ENCODE measurements around the gene HIF1A. TPM values are rescaled to one million over a fixed set of nuclear protein-coding genes. Genes with fewer than 3 reads are reported as not detected.

The HIF1A gene
- total and polyA plus RNA-seq, 2 of the 13 experiments (the other 11 are each of a cell fraction or from before 2014, with no cell fraction given): 41.0 to 126 TPM

- ChIA-PET POLR2A (interaction anchor here (2.7 kb wide), 1 partner anchor 10 kb away, joined by 10 read pairs; the partner anchor contains the start of gene SNAPC1), CTCF (ENCODE audit: low intra/inter-chr PET ratio, low total read pairs) (no interaction called here)
- Histone ChIP-seq H3K27me3 (ENCODE audit: control insufficient read depth in 1 of 2, insufficient read depth in 2 of 2, low read length in 2 of 2) (no peaks in the 10 kb centered on the region), H3K79me2 (ENCODE audit: insufficient read depth, low read length) (no peaks in the 10 kb centered on the region), H3K4me3 (replicated peaks in 1 of 3; ENCODE audit: insufficient read depth in 1 of 3, low read depth in 2 of 3, low read length in 3 of 3) (no peak overlapping the region), H4K20me1 (ENCODE audit: insufficient read depth, low read length) (no peaks in the 10 kb centered on the region), H3K4me1 (ENCODE audit: insufficient read depth, low read length) (peaks cover 26% of the 10 kb centered on the region), H2AFZ (ENCODE audit: low read length) (no peak overlapping the region), H3K36me3 (replicated peaks in 1 of 2; ENCODE audit: control insufficient read depth in 1 of 2, insufficient read depth in 2 of 2, low read length in 2 of 2) (peaks cover 0 to 17% of the 10 kb centered on the region in 2 experiments; a peak in 3 of 5 replicates), H3K9ac (ENCODE audit: insufficient read depth, low read depth, low read length) (no peak overlapping the region), H3K27ac (ENCODE audit: extremely low read length, insufficient read depth, low read length) (no peak overlapping the region), H3K9me3 (ENCODE audit: low read length) (no peaks in the 10 kb centered on the region), H3K4me2 (ENCODE audit: low read depth, low read length) (no peak overlapping the region)
- ATAC-seq (no peak), DNase-seq (ENCODE audit: low spot score) (no peak), FAIRE-seq (no peak)
- intact Hi-C loops (cut with micrococcal nuclease; ENCODE audit: unreplicated experiment): no loop called here
- TF ChIP-seq ZSCAN30 (CRISPR knock-in tag; IDR thresholded peaks at IDR 0.05) (no peak), ZNF10 (CRISPR knock-in tag; IDR thresholded peaks at IDR 0.05; ENCODE audit: borderline replicate concordance, low read depth) (no peak), ERF (CRISPR knock-in tag; IDR thresholded peaks at IDR 0.05) (no peak), CHD2 (IDR thresholded peaks at IDR 0.05; ENCODE audit: low read depth, low read length) (no peak), ZNF891 (CRISPR knock-in tag; IDR thresholded peaks at IDR 0.05) (no peak), JUND (CRISPR knock-in tag; IDR thresholded peaks at IDR 0.05) (no peak), MYNN (CRISPR knock-in tag; IDR thresholded peaks at IDR 0.05; ENCODE audit: low read depth) (no peak), NCOA2 (CRISPR knock-in tag; IDR thresholded peaks at IDR 0.05) (no peak), ZSCAN22 (CRISPR knock-in tag; IDR thresholded peaks at IDR 0.05) (no peak)
- TF ChIP-seq, protein P1, sequence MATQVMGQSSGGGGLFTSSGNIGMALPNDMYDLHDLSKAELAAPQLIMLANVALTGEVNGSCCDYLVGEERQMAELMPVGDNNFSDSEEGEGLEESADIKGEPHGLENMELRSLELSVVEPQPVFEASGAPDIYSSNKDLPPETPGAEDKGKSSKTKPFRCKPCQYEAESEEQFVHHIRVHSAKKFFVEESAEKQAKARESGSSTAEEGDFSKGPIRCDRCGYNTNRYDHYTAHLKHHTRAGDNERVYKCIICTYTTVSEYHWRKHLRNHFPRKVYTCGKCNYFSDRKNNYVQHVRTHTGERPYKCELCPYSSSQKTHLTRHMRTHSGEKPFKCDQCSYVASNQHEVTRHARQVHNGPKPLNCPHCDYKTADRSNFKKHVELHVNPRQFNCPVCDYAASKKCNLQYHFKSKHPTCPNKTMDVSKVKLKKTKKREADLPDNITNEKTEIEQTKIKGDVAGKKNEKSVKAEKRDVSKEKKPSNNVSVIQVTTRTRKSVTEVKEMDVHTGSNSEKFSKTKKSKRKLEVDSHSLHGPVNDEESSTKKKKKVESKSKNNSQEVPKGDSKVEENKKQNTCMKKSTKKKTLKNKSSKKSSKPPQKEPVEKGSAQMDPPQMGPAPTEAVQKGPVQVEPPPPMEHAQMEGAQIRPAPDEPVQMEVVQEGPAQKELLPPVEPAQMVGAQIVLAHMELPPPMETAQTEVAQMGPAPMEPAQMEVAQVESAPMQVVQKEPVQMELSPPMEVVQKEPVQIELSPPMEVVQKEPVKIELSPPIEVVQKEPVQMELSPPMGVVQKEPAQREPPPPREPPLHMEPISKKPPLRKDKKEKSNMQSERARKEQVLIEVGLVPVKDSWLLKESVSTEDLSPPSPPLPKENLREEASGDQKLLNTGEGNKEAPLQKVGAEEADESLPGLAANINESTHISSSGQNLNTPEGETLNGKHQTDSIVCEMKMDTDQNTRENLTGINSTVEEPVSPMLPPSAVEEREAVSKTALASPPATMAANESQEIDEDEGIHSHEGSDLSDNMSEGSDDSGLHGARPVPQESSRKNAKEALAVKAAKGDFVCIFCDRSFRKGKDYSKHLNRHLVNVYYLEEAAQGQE (IDR thresholded peaks at IDR 0.05; ENCODE audit: borderline replicate concordance in 1 of 2, low read depth in 1 of 2, low read length in 2 of 2): no peak
- TSS peak; percentile 13 for BruUV-seq (replicated peaks)
- in situ Hi-C loops (cut with HindIII; ENCODE audit: extremely low pct_ligation_motif_present, low pct_unique_long_range_greater_than_20kb): no loop called here
- WGBS (ENCODE audit: low lambda C conversion rate): 94% methylated on average over 8 of the region's 8 CpGs
These were observed 56.2 kb downstream of the HIF1A start for GRCh38 chr14:61751475-61751989.

Data from HepG2 (cell line).